ENCODE results near the gene CALCA.

The CALCA gene

GRCh38 chr11:14953904-14954303 is 18.2 kb downstream of the CALCA start:
- H3K4me3 ChIP-seq (ENCODE audit: low read depth, low read length), result no peak overlapping the region
- DNase-seq (ENCODE audit: low read depth), result no peak

- DNase-seq (ENCODE audit: low read depth), result no peak
- H3K4me3 ChIP-seq (ENCODE audit: low read depth, low read length), result no peak overlapping the region
Observed at GRCh38 chr11:14949437-14950147, 22.6 kb downstream of the CALCA start.

GRCh38 chr11:14942745-14943144 is 29.4 kb downstream of the CALCA start:
- no peak for DNase-seq (ENCODE audit: low read depth)
- no peak overlapping the region for H3K4me3 ChIP-seq (ENCODE audit: low read depth, low read length)

- H3K4me3 ChIP-seq (ENCODE audit: low read depth, low read length), result no peak overlapping the region
- DNase-seq (ENCODE audit: low read depth), result no peak
Observed at GRCh38 chr11:14938936-14939335, 33.2 kb downstream of the CALCA start.

GRCh38 chr11:14934641-14935351 is 37.4 kb downstream of the CALCA start:
- no peak for DNase-seq (ENCODE audit: low read depth)
- H3K4me3 ChIP-seq (ENCODE audit: low read depth, low read length), result no peak overlapping the region

GRCh38 chr11:14932447-14932846 is 39.7 kb downstream of the CALCA start:
- DNase-seq (ENCODE audit: low read depth), result no peak
- no peak overlapping the region for H3K4me3 ChIP-seq (ENCODE audit: low read depth, low read length)

GRCh38 chr11:14930369-14930768 is 41.8 kb downstream of the CALCA start:
- no peak for DNase-seq (ENCODE audit: low read depth)
- no peak overlapping the region for H3K4me3 ChIP-seq (ENCODE audit: low read depth, low read length)

GRCh38 chr11:14927146-14927545 is 45.0 kb downstream of the CALCA start:
- no peak overlapping the region for H3K4me3 ChIP-seq (ENCODE audit: low read depth, low read length)
- DNase-seq (ENCODE audit: low read depth), result no peak

GRCh38 chr11:14924318-14924717 is 47.8 kb downstream of the CALCA start:
- H3K4me3 ChIP-seq (ENCODE audit: low read depth, low read length), result no peak overlapping the region
- no peak for DNase-seq (ENCODE audit: low read depth)
